A549 treated with AZD9567 at 1 μM for 4 hours (cell line): ENCODE measurements around the gene TRPC6. TPM values are rescaled to one million over a fixed set of nuclear protein-coding genes. Genes with fewer than 3 reads are reported as not detected.

Experiments
- total RNA-seq: library from RNA; stranded (reverse); fragments of 200-300 nt; extraction: Qiagen RNA extraction; gene quantifications from 5 replicates; pipeline ENCODE4 v1.2.3, GENCODE V29; 2022; ENCODE audit not compliant: insufficient read depth

The TRPC6 gene
- total RNA-seq = 0.44 to 1.1 TPM (median 0.56 TPM) in 5 replicates

GRCh38 chr11:101583251-101584128 lies at the start of gene TRPC6:
Gene TRPC6 (minus strand): TSS chr11:101584007. CDS start chr11:101583503, 504 bp downstream.

